Measurements from ENCODE around the gene PRKAA1. TPM values are rescaled to one million over a fixed set of nuclear protein-coding genes. Genes with fewer than 3 reads are reported as not detected.
A peak's percentile ranks its signal among the peaks of the same experiment; 100 is the strongest.

The PRKAA1 gene
- total RNA-seq, 2 donors from 2014 or later = 92.3 to 94.9 TPM

- no peak for DNase-seq (ENCODE audit: low spot score)
- Mint-ChIP-seq H3K9me3 (no peaks in the 10 kb centered on the region), H3K36me3 (peaks cover 16% of the 10 kb centered on the region), H3K27ac (no peak overlapping the region), H3K4me1 (ENCODE audit: low read depth in 2 of 2) (peaks cover 41 to 52% of the 10 kb centered on the region in 2 donors), H3K27me3 (no peaks in the 10 kb centered on the region), H3K4me3 (no peak overlapping the region)
- ATAC-seq = no peak
Observed at GRCh38 chr5:40780858-40781257, 17.3 kb downstream of the PRKAA1 start.

- Mint-ChIP-seq H3K27me3 (no peaks in the 10 kb centered on the region), H3K4me3 (no peak overlapping the region), H3K36me3 (peaks cover 16% of the 10 kb centered on the region), H3K4me1 (ENCODE audit: low read depth in 2 of 2) (peaks cover 40 to 52% of the 10 kb centered on the region in 2 donors), H3K9me3 (no peaks in the 10 kb centered on the region), H3K27ac (no peak overlapping the region)
- DNase-seq (ENCODE audit: low spot score) (no peak), ATAC-seq (no peak)
Observed at GRCh38 chr5:40780199-40780598, 18.0 kb downstream of the PRKAA1 start.

- no peak for DNase-seq (ENCODE audit: low spot score)
- H3K36me3 Mint-ChIP-seq = peaks cover 16% of the 10 kb centered on the region
- ATAC-seq = no peak
- H3K4me1 Mint-ChIP-seq (ENCODE audit: low read depth in 2 of 2) = peaks cover 39 to 48% of the 10 kb centered on the region in 2 donors
- no peak overlapping the region for H3K27ac Mint-ChIP-seq
- no peaks in the 10 kb centered on the region for H3K9me3 Mint-ChIP-seq
- H3K4me3 Mint-ChIP-seq = no peak overlapping the region
- no peaks in the 10 kb centered on the region for H3K27me3 Mint-ChIP-seq
Observed at GRCh38 chr5:40779561-40779960, 18.6 kb downstream of the PRKAA1 start.

- Mint-ChIP-seq H3K27ac (no peak overlapping the region), H3K4me1 (ENCODE audit: low read depth in 2 of 2) (peaks cover 33 to 40% of the 10 kb centered on the region in 2 donors), H3K9me3 (no peaks in the 10 kb centered on the region), H3K36me3 (peaks cover 22% of the 10 kb centered on the region), H3K4me3 (no peak overlapping the region), H3K27me3 (no peaks in the 10 kb centered on the region)
- DNase-seq (ENCODE audit: low spot score) = no peak
- ATAC-seq = no peak
Observed at GRCh38 chr5:40778133-40778532, 20.0 kb downstream of the PRKAA1 start.

GRCh38 chr5:40776658-40776977, 21.6 kb downstream of the PRKAA1 start:
- Mint-ChIP-seq H3K9me3 (no peaks in the 10 kb centered on the region), H3K4me3 (no peak overlapping the region), H3K4me1 (ENCODE audit: low read depth in 2 of 2) (peaks cover 22 to 30% of the 10 kb centered on the region in 2 donors), H3K36me3 (peaks cover 22% of the 10 kb centered on the region), H3K27me3 (no peaks in the 10 kb centered on the region), H3K27ac (peak overlapping the region; percentile 4 to 30)
- ATAC-seq (no peak), DNase-seq (ENCODE audit: low spot score) (no peak)

- peaks cover 22% of the 10 kb centered on the region for H3K36me3 Mint-ChIP-seq
- peaks cover 18 to 25% of the 10 kb centered on the region in 2 donors for H3K4me1 Mint-ChIP-seq (ENCODE audit: low read depth in 2 of 2)
- peak overlapping the region; percentile 4 to 30 for H3K27ac Mint-ChIP-seq
- no peaks in the 10 kb centered on the region for H3K27me3 Mint-ChIP-seq
- ATAC-seq (no peak), DNase-seq (ENCODE audit: low spot score) (no peak)
- H3K9me3 Mint-ChIP-seq = no peaks in the 10 kb centered on the region
- no peak overlapping the region for H3K4me3 Mint-ChIP-seq
Observed at GRCh38 chr5:40775846-40776657, 22.1 kb downstream of the PRKAA1 start.

- Mint-ChIP-seq H3K4me3 (no peak overlapping the region), H3K27me3 (no peaks in the 10 kb centered on the region), H3K9me3 (no peaks in the 10 kb centered on the region), H3K36me3 (peaks cover 22% of the 10 kb centered on the region), H3K27ac (peak overlapping the region in 1 of 2 donors; percentile 4), H3K4me1 (ENCODE audit: low read depth in 2 of 2) (peaks cover 13 to 22% of the 10 kb centered on the region in 2 donors)
- ATAC-seq = no peak
- DNase-seq (ENCODE audit: low spot score) = no peak
Observed at GRCh38 chr5:40775085-40775845, 22.9 kb downstream of the PRKAA1 start.

- no peak overlapping the region for H3K4me3 Mint-ChIP-seq
- H3K36me3 Mint-ChIP-seq = peaks cover 22% of the 10 kb centered on the region
- no peaks in the 10 kb centered on the region for H3K27me3 Mint-ChIP-seq
- ATAC-seq (no peak), DNase-seq (ENCODE audit: low spot score) (no peak)
- no peak overlapping the region for H3K27ac Mint-ChIP-seq
- H3K9me3 Mint-ChIP-seq = no peaks in the 10 kb centered on the region
- peaks cover 13 to 21% of the 10 kb centered on the region in 2 donors for H3K4me1 Mint-ChIP-seq (ENCODE audit: low read depth in 2 of 2)
Observed at GRCh38 chr5:40774623-40775022, 23.6 kb downstream of the PRKAA1 start.

- H3K27ac Mint-ChIP-seq = no peak overlapping the region
- no peak overlapping the region for H3K4me3 Mint-ChIP-seq
- H3K36me3 Mint-ChIP-seq = peaks cover 21% of the 10 kb centered on the region
- H3K27me3 Mint-ChIP-seq = no peaks in the 10 kb centered on the region
- peaks cover 3 to 4% of the 10 kb centered on the region in 2 donors for H3K4me1 Mint-ChIP-seq (ENCODE audit: low read depth in 2 of 2)
- no peaks in the 10 kb centered on the region for H3K9me3 Mint-ChIP-seq
- ATAC-seq = no peak
- no peak for DNase-seq (ENCODE audit: low spot score)
Observed at GRCh38 chr5:40770764-40771163, 27.4 kb downstream of the PRKAA1 start.

GRCh38 chr5:40762705-40763104, 35.5 kb downstream of the PRKAA1 start:
- no peak for DNase-seq (ENCODE audit: low spot score)
- peaks cover 18% of the 10 kb centered on the region for H3K36me3 Mint-ChIP-seq
- H3K27me3 Mint-ChIP-seq = no peaks in the 10 kb centered on the region
- no peak overlapping the region for H3K27ac Mint-ChIP-seq
- H3K9me3 Mint-ChIP-seq = no peaks in the 10 kb centered on the region
- no peaks in the 10 kb centered on the region for H3K4me1 Mint-ChIP-seq (ENCODE audit: low read depth in 2 of 2)
- no peak for ATAC-seq
- H3K4me3 Mint-ChIP-seq = no peak overlapping the region

- ATAC-seq (no peak), DNase-seq (ENCODE audit: low spot score) (no peak)
- peaks cover 8 to 12% of the 10 kb centered on the region in 2 donors for H3K4me1 Mint-ChIP-seq (ENCODE audit: low read depth in 2 of 2)
- no peaks in the 10 kb centered on the region for H3K9me3 Mint-ChIP-seq
- H3K36me3 Mint-ChIP-seq = peaks cover 4% of the 10 kb centered on the region
- no peak overlapping the region for H3K27ac Mint-ChIP-seq
- H3K27me3 Mint-ChIP-seq = no peaks in the 10 kb centered on the region
- no peak overlapping the region for H3K4me3 Mint-ChIP-seq
Observed at GRCh38 chr5:40757400-40757799, 40.8 kb downstream of the PRKAA1 start.

- Mint-ChIP-seq H3K4me1 (ENCODE audit: low read depth in 2 of 2) (peaks cover 14 to 23% of the 10 kb centered on the region in 2 donors), H3K36me3 (no peaks in the 10 kb centered on the region), H3K9me3 (no peaks in the 10 kb centered on the region), H3K27ac (no peak within 1 kb of the TSS), H3K27me3 (no peaks in the 10 kb centered on the region), H3K4me3 (no peak within 1 kb of the TSS)
- peak; percentile 97 to 99 for ATAC-seq
- DNase-seq (ENCODE audit: low spot score) = peak; percentile 97
Observed at GRCh38 chr5:40755407-40756365, 42.5 kb downstream of the PRKAA1 start, which contains the start of gene TTC33. Gene TTC33 (minus strand): TSS chr5:40755961. CDS start chr5:40747018, 8,943 bp downstream.

GRCh38 chr5:40755093-40755406, 43.1 kb downstream of the PRKAA1 start:
- no peak overlapping the region for H3K27ac Mint-ChIP-seq
- peak; percentile 70 for DNase-seq (ENCODE audit: low spot score)
- peaks cover 17 to 24% of the 10 kb centered on the region in 2 donors for H3K4me1 Mint-ChIP-seq (ENCODE audit: low read depth in 2 of 2)
- peak; percentile 71 to 74 for ATAC-seq
- no peaks in the 10 kb centered on the region for H3K9me3 Mint-ChIP-seq
- H3K36me3 Mint-ChIP-seq = no peaks in the 10 kb centered on the region
- H3K4me3 Mint-ChIP-seq = no peak overlapping the region
- H3K27me3 Mint-ChIP-seq = no peaks in the 10 kb centered on the region

Measured in natural killer cell treated with Interleukin-12 subunit alpha and Interleukin-12 subunit beta and Interleukin-15 and Interleukin-18, amount 100 ng/mL, for 72 hours (primary cell).